HEK293T (cell line): Measurements from ENCODE around the gene RCC2.
"Not testable (repeated sequence)": the region's sequence is repeated elsewhere in the genome, so short reads cannot be mapped to it uniquely, and the experiment has no call there.

Experiments
- CTCF ChIA-PET: fragments of 350-600 bp; formaldehyde crosslinking; extraction: SDS; loops from one replicate; lab custom pipeline; 2021; ENCODE audit warnings: antibody characterized with exemption, inconsistent platforms; lab: Yijun Ruan, JAX
- POLR2A ChIA-PET: fragments of 350-600 bp; formaldehyde crosslinking; extraction: SDS; loops from one replicate; lab custom pipeline; 2020; ENCODE audit warnings: antibody characterized with exemption, inconsistent platforms; lab: Yijun Ruan, JAX
- DNase-seq: peaks from one replicate; pipeline ENCODE4 v3.0.0; 2012; ENCODE audit warnings: mixed read lengths; ENCODE audit errors: extremely low spot score
- ARNT ChIP-seq: fragments of 450-650 bp; IDR thresholded peaks from 2 replicates; pipeline ENCODE4 v1.6.1; 2017; ENCODE audit warnings: mild to moderate bottlenecking
- BHLHE40 ChIP-seq: fragments of 450-650 bp; IDR thresholded peaks from 2 replicates; pipeline ENCODE4 v1.6.1; 2016; ENCODE audit warnings: mild to moderate bottlenecking, moderate library complexity, borderline replicate concordance
- CTBP1 ChIP-seq: fragments of 450-650 bp; IDR thresholded peaks from 2 replicates; pipeline ENCODE4 v1.6.1; 2016; ENCODE audit warnings: borderline replicate concordance
- ELF4 ChIP-seq: fragments of 450-650 bp; IDR thresholded peaks from 2 replicates; pipeline ENCODE4 v1.6.1; 2017; ENCODE audit warnings: antibody characterized with exemption
- FOXA1 ChIP-seq: fragments of 450-650 bp; IDR thresholded peaks from 2 replicates; pipeline ENCODE4 v1.6.1; 2016; ENCODE audit warnings: mild to moderate bottlenecking
- FOXK2 ChIP-seq: fragments of 450-650 bp; IDR thresholded peaks from 2 replicates; pipeline ENCODE4 v1.6.1; 2016; ENCODE audit warnings: mild to moderate bottlenecking
- FOXM1 ChIP-seq: fragments of 450-650 bp; IDR thresholded peaks from 2 replicates; pipeline ENCODE4 v1.6.1; 2017; ENCODE audit warnings: mild to moderate bottlenecking, borderline replicate concordance
- HDGF ChIP-seq: fragments of 450-650 bp; IDR thresholded peaks from 2 replicates; pipeline ENCODE4 v1.6.1; 2017; ENCODE audit warnings: antibody characterized with exemption, borderline replicate concordance
- L3MBTL2 ChIP-seq: fragments of 450-650 bp; conservative IDR thresholded peaks from 2 replicates; pipeline ENCODE4 v1.6.1; 2016; ENCODE audit warnings: mild to moderate bottlenecking
- LEF1 ChIP-seq: fragments of 450-650 bp; IDR thresholded peaks from 2 replicates; pipeline ENCODE4 v1.6.1; 2017; ENCODE audit warnings: mild to moderate bottlenecking, borderline replicate concordance
- NFRKB ChIP-seq: fragments of 450-650 bp; IDR thresholded peaks from 2 replicates; pipeline ENCODE4 v1.6.1; 2016; ENCODE audit warnings: mild to moderate bottlenecking, moderate library complexity
- PKNOX1 ChIP-seq: fragments of 450-650 bp; IDR thresholded peaks from 2 replicates; pipeline ENCODE4 v1.6.1; 2016
- SP1 ChIP-seq: fragments of 450-650 bp; IDR thresholded peaks from 2 replicates; pipeline ENCODE4 v1.6.1; 2017
- SUZ12 ChIP-seq: fragments of 450-650 bp; IDR thresholded peaks from 2 replicates; pipeline ENCODE4 v1.6.1; 2016; ENCODE audit warnings: mild to moderate bottlenecking
- TARDBP ChIP-seq: fragments of 450-650 bp; IDR thresholded peaks from 2 replicates; pipeline ENCODE4 v1.6.1; 2016
- ZNF384 ChIP-seq: fragments of 450-650 bp; IDR thresholded peaks from 2 replicates; pipeline ENCODE4 v1.6.1; 2016

Gene RCC2

GRCh38 chr1:17472814-17473213 is 33.3 kb upstream of the RCC2 start:
- no peak for TF ChIP-seq NFRKB
- no peak for TF ChIP-seq SUZ12
- no peak for TF ChIP-seq HDGF
- no peak for TF ChIP-seq FOXA1
- no peak for TF ChIP-seq TARDBP
- TF ChIP-seq SP1: no peak
- TF ChIP-seq ZNF384: no peak
- TF ChIP-seq FOXM1: no peak
- no peak for TF ChIP-seq L3MBTL2
- TF ChIP-seq LEF1: no peak
- no peak for TF ChIP-seq CTBP1
- TF ChIP-seq FOXK2: no peak
- no peak for TF ChIP-seq BHLHE40
- no peak for TF ChIP-seq ELF4
- no peak for TF ChIP-seq ARNT
- no peak for TF ChIP-seq PKNOX1
- ChIA-PET CTCF (no interaction called here), POLR2A (no interaction called here)
- DNase-seq: no peak

- CTCF ChIA-PET: no interaction called here
- POLR2A ChIA-PET: no interaction called here
- no peak for DNase-seq
- TF ChIP-seq HDGF (no peak), TARDBP (no peak), LEF1 (no peak), L3MBTL2 (no peak), FOXM1 (no peak), FOXK2 (no peak), SUZ12 (no peak), SP1 (no peak), PKNOX1 (no peak), NFRKB (no peak), BHLHE40 (no peak), ELF4 (no peak), ZNF384 (no peak), FOXA1 (no peak), CTBP1 (no peak)
These were observed 31.9 kb upstream of the RCC2 start for GRCh38 chr1:17471393-17471792.

- DNase-seq: no peak
- ChIA-PET CTCF (no interaction called here), POLR2A (no interaction called here)
- TF ChIP-seq SUZ12: no peak
- no peak for TF ChIP-seq TARDBP
- no peak for TF ChIP-seq FOXA1
- no peak for TF ChIP-seq ELF4
- no peak for TF ChIP-seq PKNOX1
- no peak for TF ChIP-seq L3MBTL2
- no peak for TF ChIP-seq CTBP1
- no peak for TF ChIP-seq HDGF
- no peak for TF ChIP-seq FOXK2
- no peak for TF ChIP-seq NFRKB
- TF ChIP-seq SP1: no peak
- no peak for TF ChIP-seq LEF1
- no peak for TF ChIP-seq ZNF384
- no peak for TF ChIP-seq ARNT
- no peak for TF ChIP-seq BHLHE40
- TF ChIP-seq FOXM1: no peak
These were observed 30.7 kb upstream of the RCC2 start for GRCh38 chr1:17470021-17470799.

- CTCF ChIA-PET, POLR2A ChIA-PET, DNase-seq: not testable (repeated sequence)
These were observed 29.1 kb upstream of the RCC2 start for GRCh38 chr1:17468357-17469265.

GRCh38 chr1:17466359-17466758 is 26.9 kb upstream of the RCC2 start:
- DNase-seq: no peak
- ChIA-PET POLR2A (no interaction called here), CTCF (no interaction called here)
- no peak for TF ChIP-seq FOXK2
- TF ChIP-seq TARDBP: no peak

GRCh38 chr1:17465228-17465627 is 25.8 kb upstream of the RCC2 start:
- TF ChIP-seq L3MBTL2 (no peak), PKNOX1 (no peak), ZNF384 (no peak), TARDBP (no peak), FOXM1 (no peak), ARNT (no peak)
- DNase-seq: no peak
- POLR2A ChIA-PET: no interaction called here
- CTCF ChIA-PET: no interaction called here
